GM23338 (cell line): ENCODE results near the gene MARCKS.

Experiments
- CTCF ChIP-seq, 2 experiments: fragments of 200-600 bp in 1 of 2; sonication (generic) in 1 of 2; conservative IDR thresholded peaks; 2 replicates each; pipeline versions ENCODE4 v1.5.1 to v1.6.1; 2016 to 2017; ENCODE audit warnings: antibody characterized with exemption in 2 of 2, low read depth in 2 of 2, mild to moderate bottlenecking in 2 of 2, moderate library complexity in 1 of 2
- EZH2 ChIP-seq: fragments of 200-600 bp; sonication (generic); IDR thresholded peaks from one replicate; pipeline ENCODE4 v1.8.0; 2017; ENCODE audit warnings: antibody characterized with exemption, mild to moderate bottlenecking, low read depth; ENCODE audit not compliant: unreplicated experiment
- POLR2AphosphoS5 ChIP-seq: IDR thresholded peaks from 2 replicates; pipeline ENCODE4 v1.6.1; 2016; ENCODE audit warnings: antibody characterized with exemption, low read depth
- REST ChIP-seq: IDR thresholded peaks from one replicate; pipeline ENCODE4 v1.6.1; 2018; ENCODE audit warnings: antibody characterized with exemption; ENCODE audit not compliant: unreplicated experiment

GRCh38 chr6:113870917-113871316, 13.8 kb downstream of the MARCKS start:
- TF ChIP-seq REST (no peak), CTCF (conservative IDR thresholded peaks at IDR 0.05; ENCODE audit: low read depth in 2 of 2) (no peak), POLR2AphosphoS5 (no peak), EZH2 (no peak)
